ENCODE measurements around the gene CERS1.

The CERS1 gene

GRCh38 chr19:18898607-18899408 lies 2.9 kb upstream of the CERS1 start:
- DNase-seq (ENCODE audit: low spot score): no peak

GRCh38 chr19:18898081-18898606 lies 2.2 kb upstream of the CERS1 start:
- no peak for DNase-seq (ENCODE audit: low spot score)

GRCh38 chr19:18897094-18898029 lies 1.4 kb upstream of the CERS1 start:
- no peak for DNase-seq (ENCODE audit: low spot score)

- no peak for DNase-seq (ENCODE audit: low spot score)
Observed at GRCh38 chr19:18896421-18896841, 473 bp upstream of the CERS1 start.

- DNase-seq (ENCODE audit: low spot score): no peak
Observed at GRCh38 chr19:18895038-18895823, 727 bp downstream of the CERS1 start.

GRCh38 chr19:18894254-18895037 lies 1.5 kb downstream of the CERS1 start:
- DNase-seq (ENCODE audit: low spot score): no peak

GRCh38 chr19:18893587-18894253 lies 2.2 kb downstream of the CERS1 start:
- no peak for DNase-seq (ENCODE audit: low spot score)

- no peak for DNase-seq (ENCODE audit: low spot score)
Observed at GRCh38 chr19:18889949-18890745, 5.8 kb downstream of the CERS1 start.

GRCh38 chr19:18886972-18887371 lies 9.0 kb downstream of the CERS1 start:
- no peak for DNase-seq (ENCODE audit: low spot score)

GRCh38 chr19:18883526-18884304 lies 12.2 kb downstream of the CERS1 start:
- no peak for DNase-seq (ENCODE audit: low spot score)

GRCh38 chr19:18881491-18881890 lies 14.5 kb downstream of the CERS1 start:
- no peak for DNase-seq (ENCODE audit: low spot score)

- no peak for DNase-seq (ENCODE audit: low spot score)
Observed at GRCh38 chr19:18879579-18880373, 16.2 kb downstream of the CERS1 start.

GRCh38 chr19:18878858-18879578 lies 16.9 kb downstream of the CERS1 start:
- DNase-seq (ENCODE audit: low spot score): no peak

GRCh38 chr19:18878058-18878797 lies 17.7 kb downstream of the CERS1 start:
- DNase-seq (ENCODE audit: low spot score): no peak

GRCh38 chr19:18876865-18877264 lies 19.1 kb downstream of the CERS1 start:
- DNase-seq (ENCODE audit: low spot score): no peak

GRCh38 chr19:18875726-18876125 lies 20.2 kb downstream of the CERS1 start:
- no peak for DNase-seq (ENCODE audit: low spot score)

- DNase-seq (ENCODE audit: low spot score): no peak
Observed at GRCh38 chr19:18871543-18871942, 24.4 kb downstream of the CERS1 start.

Measured in activated CD4-positive, alpha-beta T cell treated with anti-CD3 and anti-CD28 coated beads, Interleukin-2, Interleukin-4, amounts not matched to agents 100 ng/mL and 50 ng/mL, durations not matched to agents 16 hours and 8 hours (primary cell).